Gastroesophageal sphincter (tissue), 4 donors: ENCODE data around the gene PABPN1L. TPM values are rescaled to one million over a fixed set of nuclear protein-coding genes. Genes with fewer than 3 reads are reported as not detected.

Experiments
- ATAC-seq: fragments of 150-250 bp; one replicate; pipeline ENCODE4 v1.9.1; 2016; ENCODE audit warnings: mild to moderate bottlenecking, moderate library complexity
- H3K27ac ChIP-seq, 4 donors: fragments of 200-600 bp; sonication (generic) in 3 of 4; 1 replicate in 3 of 4; 2 replicates in 1 of 4; pipeline ENCODE4 v1.5.1; 2016 to 2019
- H3K27me3 ChIP-seq: fragments of 200-600 bp; sonication (generic); one replicate; pipeline ENCODE4 v1.5.1; 2019
- H3K36me3 ChIP-seq, 2 donors: fragments of 200-600 bp; sonication (generic); one replicate each; pipeline ENCODE4 v1.5.1; 2019; ENCODE audit warnings: control low read depth in 1 of 2
- H3K4me1 ChIP-seq, 3 donors: fragments of 200-600 bp; sonication (generic); 1 replicate in 2 of 3; 2 replicates in 1 of 3; pipeline ENCODE4 v1.5.1; 2016 to 2019; ENCODE audit warnings: control low read depth in 2 of 3
- H3K4me3 ChIP-seq, 2 donors: fragments of 200-600 bp; sonication (generic); one replicate each; pipeline ENCODE4 v1.5.1; 2019; ENCODE audit warnings: mild to moderate bottlenecking in 1 of 2, moderate library complexity in 1 of 2
- H3K9me3 ChIP-seq, 3 donors: fragments of 200-600 bp; sonication (generic); one replicate each; pipeline ENCODE4 v1.5.1; 2017 to 2019; ENCODE audit warnings: control low read depth in 2 of 3
- CTCF ChIP-seq, 4 experiments: fragments of 200-600 bp in 2 of 4; fragments of 450-650 bp in 2 of 4; sonication (generic) in 1 of 4; IDR thresholded peaks; one replicate each; pipeline ENCODE4 v1.5.1; 2017 to 2019; ENCODE audit warnings: antibody characterized with exemption in 4 of 4, mild to moderate bottlenecking in 2 of 4, moderate library complexity in 2 of 4
- EP300 ChIP-seq: sonication (generic); formaldehyde crosslinking; IDR thresholded peaks from one replicate; pipeline ENCODE4 v1.6.1; 2017; ENCODE audit warnings: antibody characterized with exemption, mild to moderate bottlenecking
- POLR2A ChIP-seq, 2 donors: fragments of 450-650 bp; IDR thresholded peaks; one replicate each; pipeline ENCODE4 v1.6.1; 2017; ENCODE audit warnings: antibody characterized with exemption in 2 of 2, mild to moderate bottlenecking in 2 of 2, moderate library complexity in 1 of 2
- POLR2AphosphoS5 ChIP-seq: sonication (generic); formaldehyde crosslinking; IDR thresholded peaks from one replicate; pipeline ENCODE4 v1.6.1; 2017; ENCODE audit warnings: antibody characterized with exemption
- WGBS, 2 donors: methylation state at CpG; one replicate each; pipeline ENCODE4 v1.1.5; 2018; ENCODE audit warnings: low coverage in 1 of 2; 5-methylcytosine and 5-hydroxymethylcytosine counted together
- total RNA-seq, 4 donors: library from RNA; depleted of rRNA; stranded (reverse); fragments of >200 nt; gene quantifications; one replicate each; pipeline ENCODE4 v1.1.0, GENCODE V29; 2016

The PABPN1L gene
- total RNA-seq, 4 donors from 2014 or later = 0.54 TPM; not detected in 3

DNA sequence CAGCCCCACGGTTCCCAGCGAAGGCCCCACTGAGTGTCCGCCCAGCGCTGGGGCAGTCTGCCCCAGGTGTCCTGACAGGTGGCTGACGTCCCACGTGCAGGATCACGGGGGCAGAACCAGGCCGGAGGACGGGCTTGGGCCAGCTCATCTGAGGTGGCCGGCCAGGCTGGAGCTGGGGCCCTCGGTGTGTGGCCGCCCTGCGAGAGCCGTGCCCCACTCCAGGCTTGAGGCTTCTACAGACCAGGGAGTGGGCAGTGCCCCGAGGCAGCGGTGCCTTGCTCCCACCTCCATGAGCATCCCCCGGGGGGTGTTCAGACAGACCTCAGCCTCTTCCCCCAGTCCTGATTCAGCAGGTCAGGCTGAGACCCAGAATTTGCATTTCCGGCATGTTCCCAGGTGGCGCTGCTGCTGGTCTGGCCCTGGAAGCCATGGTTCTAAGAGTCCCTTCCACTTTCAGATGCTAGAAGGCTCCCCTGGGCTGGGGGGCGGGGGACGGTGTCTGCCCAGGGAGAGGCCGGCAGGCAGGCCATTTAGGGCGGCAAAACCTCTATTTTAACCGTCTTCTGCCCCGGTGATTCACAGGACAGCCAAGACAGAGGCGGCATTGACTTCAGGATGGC lies 35.4 kb upstream of the PABPN1L start:
- Histone ChIP-seq H3K27ac (no peak overlapping the region), H3K4me3 (no peak overlapping the region), H3K9me3 (no peaks in the 10 kb centered on the region), H3K36me3 (peaks cover 0 to 28% of the 10 kb centered on the region in 2 donors), H3K27me3 (peaks cover 40% of the 10 kb centered on the region), H3K4me1 (no peaks in the 10 kb centered on the region)
- TF ChIP-seq POLR2AphosphoS5 = no peak
- no peak for TF ChIP-seq CTCF (IDR thresholded peaks at IDR 0.05)
- no peak for TF ChIP-seq EP300
- TF ChIP-seq POLR2A (IDR thresholded peaks at IDR 0.05) = no peak
- no peak for ATAC-seq
- no CpG with 5 or more reads among the region's 26 CpGs for WGBS, 2 donors

- peaks cover 0 to 36% of the 10 kb centered on the region in 2 donors for H3K36me3 ChIP-seq
- H3K9me3 ChIP-seq = no peaks in the 10 kb centered on the region
- H3K4me1 ChIP-seq = no peaks in the 10 kb centered on the region
- no CpG with 5 or more reads among the region's 12 CpGs for WGBS, 2 donors
- peaks cover 29% of the 10 kb centered on the region for H3K27me3 ChIP-seq
- no peak for ATAC-seq
- H3K4me3 ChIP-seq = no peak overlapping the region
- no peak overlapping the region for H3K27ac ChIP-seq
- no peak for TF ChIP-seq EP300
- no peak for TF ChIP-seq POLR2AphosphoS5
- TF ChIP-seq CTCF (IDR thresholded peaks at IDR 0.05) = no peak
- no peak for TF ChIP-seq POLR2A (IDR thresholded peaks at IDR 0.05)
These were observed 34.2 kb upstream of the PABPN1L start for GRCh38 chr16:88900662-88901052.

GRCh38 chr16:88899901-88900661 lies 33.6 kb upstream of the PABPN1L start:
- no peak for TF ChIP-seq EP300
- TF ChIP-seq POLR2A (IDR thresholded peaks at IDR 0.05) = no peak
- TF ChIP-seq CTCF (IDR thresholded peaks at IDR 0.05) = no peak
- no peak for TF ChIP-seq POLR2AphosphoS5
- H3K36me3 ChIP-seq = peaks cover 0 to 36% of the 10 kb centered on the region in 2 donors
- no peaks in the 10 kb centered on the region for H3K4me1 ChIP-seq
- H3K27ac ChIP-seq = no peak overlapping the region
- peaks cover 25% of the 10 kb centered on the region for H3K27me3 ChIP-seq
- no peak overlapping the region for H3K4me3 ChIP-seq
- WGBS, 2 donors = 100% methylated on average over 2 of the region's 41 CpGs; no CpG with 5 or more reads in 1 of the 2 donors
- no peak for ATAC-seq
- no peaks in the 10 kb centered on the region for H3K9me3 ChIP-seq

- TF ChIP-seq CTCF (IDR thresholded peaks at IDR 0.05) (no peak), EP300 (no peak), POLR2A (IDR thresholded peaks at IDR 0.05) (no peak), POLR2AphosphoS5 (no peak)
- H3K4me3 ChIP-seq = no peak overlapping the region
- 93 to 96% methylated on average over 6 of the region's 34 CpGs for WGBS, 2 donors
- H3K36me3 ChIP-seq = peaks cover 0 to 36% of the 10 kb centered on the region in 2 donors
- no peak overlapping the region for H3K27ac ChIP-seq
- H3K4me1 ChIP-seq = no peaks in the 10 kb centered on the region
- peaks cover 10% of the 10 kb centered on the region for H3K27me3 ChIP-seq
- no peaks in the 10 kb centered on the region for H3K9me3 ChIP-seq
- ATAC-seq = no peak
These were observed 31.4 kb upstream of the PABPN1L start for GRCh38 chr16:88897696-88898425.
